ENCODE results near the gene HOXD10.

HOXD10 gene

DNA sequence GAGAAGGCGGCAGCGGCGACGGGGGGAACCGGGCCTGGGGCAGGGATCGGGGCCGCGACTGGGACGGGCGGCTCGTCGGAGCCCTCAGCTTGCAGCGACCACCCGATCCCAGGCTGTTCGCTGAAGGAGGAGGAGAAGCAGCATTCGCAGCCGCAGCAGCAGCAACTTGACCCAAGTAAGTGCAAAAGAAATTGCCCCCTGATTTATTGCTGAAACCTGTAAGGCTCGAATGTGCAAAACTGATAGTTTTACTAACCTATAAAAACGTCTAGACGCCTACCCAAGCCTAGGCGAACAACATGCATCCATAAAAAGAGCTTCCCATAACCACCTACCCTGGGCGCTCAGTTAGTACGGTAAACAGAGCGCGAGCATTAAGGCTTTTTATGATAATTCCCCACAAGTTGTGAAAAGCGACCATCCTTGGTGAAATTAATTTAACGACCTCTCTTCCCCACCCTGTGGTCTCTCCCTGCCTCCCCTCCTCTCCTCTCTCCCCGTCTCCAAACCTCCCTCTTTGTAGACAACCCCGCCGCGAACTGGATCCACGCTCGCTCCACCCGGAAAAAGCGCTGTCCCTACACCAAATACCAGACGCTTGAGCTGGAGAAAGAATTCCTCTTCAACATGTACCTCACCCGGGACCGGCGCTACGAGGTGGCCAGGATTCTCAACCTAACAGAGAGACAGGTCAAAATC, 7.0 kb downstream of the HOXD10 start:
- peak overlapping the region; percentile 93 for H3K4me3 ChIP-seq
- DNase-seq (ENCODE audit: low read depth, low spot score) = no peak
- peak overlapping the region; percentile 84 for H3K9ac ChIP-seq (ENCODE audit: insufficient read length)
- H3K36me3 ChIP-seq (ENCODE audit: insufficient read depth, low read length) = peaks cover 12% of the 10 kb centered on the region; the same call in 1 of the 2 replicates
- TF ChIP-seq FOXP2 (optimal IDR thresholded peaks at IDR 0.05; ENCODE audit: control extremely low read depth, extremely low read length, insufficient read depth) = no peak
- no peak for TF ChIP-seq POLR2AphosphoS5 (IDR thresholded peaks at IDR 0.05; ENCODE audit: borderline replicate concordance, low read depth, low read length)
- no peak for TF ChIP-seq EZH2 (IDR thresholded peaks at IDR 0.05)
- no peaks in the 10 kb centered on the region for H3K9me3 ChIP-seq (ENCODE audit: low read depth, low read length)
- no peak overlapping the region for H3K27ac ChIP-seq

DNA sequence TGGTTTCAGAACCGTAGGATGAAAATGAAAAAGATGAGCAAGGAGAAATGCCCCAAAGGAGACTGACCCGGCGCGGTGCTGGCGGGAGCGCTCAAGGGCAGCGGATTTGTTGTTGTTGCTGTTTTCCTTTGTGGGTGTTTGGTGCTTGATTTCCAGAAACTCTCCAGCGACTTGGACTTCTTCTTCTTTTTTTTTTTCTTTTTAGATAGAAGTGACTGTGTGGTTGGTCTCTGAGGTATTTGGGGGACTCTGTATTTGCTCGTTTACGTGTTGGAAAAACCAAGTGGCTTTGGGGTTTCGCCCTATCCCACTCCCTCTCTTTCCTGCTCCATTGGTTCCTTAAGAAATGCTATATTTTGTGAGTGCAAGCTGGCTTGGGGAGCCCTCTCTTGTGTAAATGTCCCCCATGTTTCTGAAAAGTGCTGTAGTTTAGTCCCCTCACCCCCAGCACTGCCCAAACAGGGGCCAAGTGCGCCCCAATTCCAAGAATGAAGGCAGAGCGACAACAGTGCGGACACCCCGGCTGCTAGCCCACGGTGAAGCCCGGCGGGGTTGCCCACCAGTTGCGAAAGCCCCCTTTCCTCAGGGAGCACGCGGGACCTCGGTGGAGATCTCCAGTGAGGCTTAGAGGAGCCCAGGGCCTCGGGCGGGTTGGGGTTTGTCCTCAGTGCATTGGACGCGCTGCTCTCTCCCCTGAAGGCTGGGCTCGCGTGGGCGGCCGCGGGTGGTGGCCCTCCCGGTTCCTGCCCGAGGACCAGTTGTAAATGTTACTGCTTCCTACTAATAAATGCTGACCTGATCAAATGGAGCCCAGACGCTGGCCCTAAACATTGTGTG, 7.8 kb downstream of the HOXD10 start:
- DNase-seq (ENCODE audit: low read depth, low spot score) = no peak
- H3K9me3 ChIP-seq (ENCODE audit: low read depth, low read length) = no peaks in the 10 kb centered on the region
- peak overlapping the region; percentile 93 for H3K4me3 ChIP-seq
- TF ChIP-seq EZH2 (IDR thresholded peaks at IDR 0.05) (no peak), POLR2AphosphoS5 (IDR thresholded peaks at IDR 0.05; ENCODE audit: borderline replicate concordance, low read depth, low read length) (no peak), FOXP2 (optimal IDR thresholded peaks at IDR 0.05; ENCODE audit: control extremely low read depth, extremely low read length, insufficient read depth) (no peak)
- peak overlapping the region; percentile 84 for H3K9ac ChIP-seq (ENCODE audit: insufficient read length)
- H3K27ac ChIP-seq = no peak overlapping the region
- H3K36me3 ChIP-seq (ENCODE audit: insufficient read depth, low read length) = peaks cover 6% of the 10 kb centered on the region; the same call in 1 of the 2 replicates

DNA sequence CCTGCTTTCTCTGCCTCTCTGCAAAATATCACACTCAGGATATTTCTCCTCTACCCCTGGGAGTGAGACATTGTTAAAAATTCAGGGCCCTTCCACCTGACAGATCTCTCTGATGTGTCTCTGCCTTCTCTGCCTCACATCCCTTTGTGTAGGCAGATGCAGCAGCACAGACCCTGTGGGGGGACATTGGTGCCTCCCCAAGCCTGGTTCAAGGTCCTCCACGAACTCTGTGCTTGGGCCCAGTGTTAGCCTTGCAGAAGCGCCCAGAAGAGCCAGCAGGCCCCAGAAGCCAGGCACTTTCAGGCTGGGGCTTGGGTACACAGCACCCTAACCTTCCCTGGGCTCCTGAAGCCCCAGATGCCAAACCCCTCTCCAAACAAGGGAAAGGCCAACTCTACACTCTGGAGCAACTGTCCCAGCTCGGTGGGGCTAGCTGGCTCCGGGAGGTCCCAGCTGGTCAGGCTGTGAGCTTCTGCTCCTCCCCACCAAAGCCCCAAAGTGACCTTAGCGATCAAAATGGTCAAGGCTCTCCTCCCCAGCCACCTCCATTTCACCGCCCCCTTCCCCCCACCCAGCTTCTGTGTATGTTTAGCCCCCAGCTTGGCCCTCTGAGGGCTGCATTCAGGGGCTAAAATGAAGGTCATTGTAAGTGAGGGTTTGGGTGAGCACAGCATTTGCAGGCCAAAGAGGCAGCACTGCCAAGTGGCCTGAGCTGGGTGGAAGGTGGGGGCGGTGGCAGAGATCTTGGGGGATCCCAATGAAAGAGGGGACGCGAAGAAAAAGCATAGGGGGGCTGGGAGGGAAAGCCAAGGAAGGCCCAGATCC, 8.6 kb downstream of the HOXD10 start:
- TF ChIP-seq POLR2AphosphoS5 (IDR thresholded peaks at IDR 0.05; ENCODE audit: borderline replicate concordance, low read depth, low read length) (no peak), EZH2 (IDR thresholded peaks at IDR 0.05) (no peak), FOXP2 (optimal IDR thresholded peaks at IDR 0.05; ENCODE audit: control extremely low read depth, extremely low read length, insufficient read depth) (no peak)
- Histone ChIP-seq H3K4me3 (no peak overlapping the region), H3K36me3 (ENCODE audit: insufficient read depth, low read length) (no peaks in the 10 kb centered on the region), H3K9me3 (ENCODE audit: low read depth, low read length) (no peaks in the 10 kb centered on the region), H3K27ac (no peak overlapping the region), H3K9ac (ENCODE audit: insufficient read length) (no peak overlapping the region)
- no peak for DNase-seq (ENCODE audit: low read depth, low spot score)

DNA sequence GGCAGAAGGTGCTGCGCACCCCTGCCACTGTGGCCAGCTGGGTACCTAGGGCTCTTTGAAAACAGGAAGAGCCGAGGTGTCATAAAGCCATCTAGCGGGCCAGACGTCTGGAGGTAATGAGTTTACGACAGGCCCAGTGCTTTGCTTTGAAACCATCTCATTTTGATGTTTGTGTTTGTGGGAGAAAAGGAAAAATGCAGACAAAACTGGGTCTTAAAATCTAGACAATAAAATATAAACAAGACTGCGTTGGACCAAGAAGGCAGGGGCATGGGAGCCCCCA, 9.1 kb downstream of the HOXD10 start:
- H3K4me3 ChIP-seq = no peak overlapping the region
- TF ChIP-seq POLR2AphosphoS5 (IDR thresholded peaks at IDR 0.05; ENCODE audit: borderline replicate concordance, low read depth, low read length) (no peak), FOXP2 (optimal IDR thresholded peaks at IDR 0.05; ENCODE audit: control extremely low read depth, extremely low read length, insufficient read depth) (no peak), EZH2 (IDR thresholded peaks at IDR 0.05) (no peak)
- 0 out of 2 replicates have a peak overlapping the region, but pooled peaks have one; percentile 26 for H3K27ac ChIP-seq
- H3K9me3 ChIP-seq (ENCODE audit: low read depth, low read length) = no peaks in the 10 kb centered on the region
- no peak for DNase-seq (ENCODE audit: low read depth, low spot score)
- H3K36me3 ChIP-seq (ENCODE audit: insufficient read depth, low read length) = no peaks in the 10 kb centered on the region
- H3K9ac ChIP-seq (ENCODE audit: insufficient read length) = no peak overlapping the region

DNA sequence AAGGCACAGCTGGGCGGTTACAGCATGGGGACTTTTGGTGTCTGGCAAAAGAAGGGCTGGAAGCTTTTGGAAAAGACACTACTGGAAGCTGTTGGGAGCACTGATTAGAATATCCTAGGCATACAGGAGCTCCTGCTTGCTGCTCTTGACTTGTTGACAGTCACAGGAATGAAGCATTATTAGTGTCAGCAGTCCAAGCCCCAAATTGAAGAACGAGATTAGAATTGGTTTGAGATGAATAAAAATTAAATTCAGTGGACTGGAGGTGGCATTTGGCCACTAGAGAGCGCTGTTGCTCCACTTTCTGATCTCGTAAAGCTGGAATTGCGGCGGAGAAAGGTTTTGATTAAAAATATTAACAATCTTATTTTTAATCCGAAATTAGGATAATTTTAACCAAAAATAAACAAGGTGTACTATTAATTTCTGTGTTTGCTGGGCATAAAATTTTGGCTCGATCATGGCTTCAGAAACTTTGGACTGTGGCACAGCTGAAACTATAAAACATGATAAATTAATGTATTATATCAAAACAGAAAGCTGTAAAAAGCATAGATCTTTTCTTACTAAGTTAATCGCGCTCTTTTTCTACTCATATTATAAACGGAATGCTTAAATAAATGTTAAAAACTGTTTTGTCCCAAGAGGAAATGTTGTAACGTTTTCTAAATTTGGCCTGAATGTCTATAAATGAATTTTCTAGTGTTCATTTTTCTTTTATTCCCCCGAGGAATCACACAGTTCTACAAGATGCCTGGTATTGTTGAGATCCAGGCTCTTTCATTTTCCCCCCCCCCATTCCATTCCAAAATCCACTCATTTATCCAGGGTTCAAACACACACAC, 10.6 kb downstream of the HOXD10 start:
- Histone ChIP-seq H3K9ac (ENCODE audit: insufficient read length) (peak overlapping the region; percentile 46), H3K27ac (peak overlapping the region; percentile 77), H3K4me3 (peak overlapping the region; percentile 89), H3K36me3 (ENCODE audit: insufficient read depth, low read length) (no peaks in the 10 kb centered on the region), H3K9me3 (ENCODE audit: low read depth, low read length) (no peaks in the 10 kb centered on the region)
- no peak for DNase-seq (ENCODE audit: low read depth, low spot score)
- no peak for TF ChIP-seq EZH2 (IDR thresholded peaks at IDR 0.05)
- TF ChIP-seq FOXP2 (optimal IDR thresholded peaks at IDR 0.05; ENCODE audit: control extremely low read depth, extremely low read length, insufficient read depth) = no peak
- no peak for TF ChIP-seq POLR2AphosphoS5 (IDR thresholded peaks at IDR 0.05; ENCODE audit: borderline replicate concordance, low read depth, low read length)

DNA sequence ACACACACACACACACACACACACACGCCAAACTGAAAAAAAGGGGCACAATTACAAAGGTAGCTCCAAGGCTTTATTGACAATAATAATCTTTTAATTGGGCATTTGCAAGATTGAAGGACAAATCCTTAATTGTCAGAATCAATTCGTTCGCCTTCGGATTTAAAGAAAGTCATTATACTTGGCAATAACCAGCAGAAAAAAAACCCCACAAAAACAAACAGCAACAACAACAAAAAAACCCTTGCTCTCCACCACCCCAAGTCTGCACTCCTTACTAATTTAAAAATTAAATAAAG, 11.1 kb downstream of the HOXD10 start:
- peak overlapping the region; percentile 7 for H3K9ac ChIP-seq (ENCODE audit: insufficient read length)
- H3K9me3 ChIP-seq (ENCODE audit: low read depth, low read length) = no peaks in the 10 kb centered on the region
- peak overlapping the region; percentile 88 for H3K27ac ChIP-seq
- H3K36me3 ChIP-seq (ENCODE audit: insufficient read depth, low read length) = no peaks in the 10 kb centered on the region
- peak overlapping the region; percentile 89 for H3K4me3 ChIP-seq
- DNase-seq (ENCODE audit: low read depth, low spot score) = no peak
- no peak for TF ChIP-seq FOXP2 (optimal IDR thresholded peaks at IDR 0.05; ENCODE audit: control extremely low read depth, extremely low read length, insufficient read depth)
- TF ChIP-seq POLR2AphosphoS5 (IDR thresholded peaks at IDR 0.05; ENCODE audit: borderline replicate concordance, low read depth, low read length) = no peak
- TF ChIP-seq EZH2 (IDR thresholded peaks at IDR 0.05) = no peak

DNA sequence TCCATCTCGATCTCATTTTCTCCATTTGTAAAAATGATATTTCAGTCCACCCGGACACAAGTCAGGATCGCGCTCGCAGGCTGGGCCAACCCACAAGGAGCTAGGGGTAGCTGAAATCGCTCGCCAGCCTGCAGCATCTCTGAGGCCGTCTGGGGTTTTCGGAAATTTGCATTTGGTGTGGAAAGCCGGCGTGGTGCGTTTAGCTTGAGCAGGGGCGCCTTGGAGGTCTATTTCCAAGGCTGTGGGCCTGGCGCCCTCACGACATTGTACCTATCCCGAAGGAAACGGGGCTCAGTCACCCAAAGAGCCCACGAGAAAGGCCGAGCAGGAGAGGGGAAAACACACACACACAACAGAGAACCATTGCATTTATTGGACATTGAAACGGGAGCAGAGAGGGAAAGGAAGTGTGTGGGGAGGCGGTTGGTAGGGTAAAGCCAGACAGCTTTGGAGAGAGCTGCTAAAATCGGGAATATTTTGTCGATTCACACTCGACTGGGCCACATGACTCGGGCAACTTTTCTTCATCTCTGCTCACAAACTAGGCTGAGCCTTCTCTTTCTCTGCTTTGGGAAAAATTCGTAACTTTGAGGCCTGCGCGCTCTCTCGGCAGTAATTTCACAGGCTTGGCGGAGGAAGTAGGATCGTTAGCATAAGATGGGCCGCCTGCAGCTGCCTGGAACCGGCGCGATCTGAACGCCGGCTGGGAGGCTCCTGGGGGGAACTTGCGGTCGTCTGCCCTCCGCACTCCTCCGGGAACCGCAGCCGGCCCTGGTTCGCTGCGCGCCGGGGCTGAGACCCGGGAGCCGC, 11.8 kb downstream of the HOXD10 start:
- Histone ChIP-seq H3K4me3 (peak overlapping the region; percentile 89), H3K36me3 (ENCODE audit: insufficient read depth, low read length) (no peaks in the 10 kb centered on the region), H3K9ac (ENCODE audit: insufficient read length) (peak overlapping the region; percentile 72), H3K27ac (peak overlapping the region; percentile 88), H3K9me3 (ENCODE audit: low read depth, low read length) (no peaks in the 10 kb centered on the region)
- no peak for TF ChIP-seq EZH2 (IDR thresholded peaks at IDR 0.05)
- TF ChIP-seq POLR2AphosphoS5 (IDR thresholded peaks at IDR 0.05; ENCODE audit: borderline replicate concordance, low read depth, low read length) = peak; percentile 30; the same call in 1 of the 2 replicates
- DNase-seq (ENCODE audit: low read depth, low spot score) = no peak

Data from SK-N-MC (cell line).